ENCODE results near the gene SUDS3. TPM values are rescaled to one million over a fixed set of nuclear protein-coding genes. Genes with fewer than 3 reads are reported as not detected.

SUDS3 gene, protein sequence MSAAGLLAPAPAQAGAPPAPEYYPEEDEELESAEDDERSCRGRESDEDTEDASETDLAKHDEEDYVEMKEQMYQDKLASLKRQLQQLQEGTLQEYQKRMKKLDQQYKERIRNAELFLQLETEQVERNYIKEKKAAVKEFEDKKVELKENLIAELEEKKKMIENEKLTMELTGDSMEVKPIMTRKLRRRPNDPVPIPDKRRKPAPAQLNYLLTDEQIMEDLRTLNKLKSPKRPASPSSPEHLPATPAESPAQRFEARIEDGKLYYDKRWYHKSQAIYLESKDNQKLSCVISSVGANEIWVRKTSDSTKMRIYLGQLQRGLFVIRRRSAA
- 19.1 and 27.2 TPM in 2 replicates for total RNA-seq

DNA sequence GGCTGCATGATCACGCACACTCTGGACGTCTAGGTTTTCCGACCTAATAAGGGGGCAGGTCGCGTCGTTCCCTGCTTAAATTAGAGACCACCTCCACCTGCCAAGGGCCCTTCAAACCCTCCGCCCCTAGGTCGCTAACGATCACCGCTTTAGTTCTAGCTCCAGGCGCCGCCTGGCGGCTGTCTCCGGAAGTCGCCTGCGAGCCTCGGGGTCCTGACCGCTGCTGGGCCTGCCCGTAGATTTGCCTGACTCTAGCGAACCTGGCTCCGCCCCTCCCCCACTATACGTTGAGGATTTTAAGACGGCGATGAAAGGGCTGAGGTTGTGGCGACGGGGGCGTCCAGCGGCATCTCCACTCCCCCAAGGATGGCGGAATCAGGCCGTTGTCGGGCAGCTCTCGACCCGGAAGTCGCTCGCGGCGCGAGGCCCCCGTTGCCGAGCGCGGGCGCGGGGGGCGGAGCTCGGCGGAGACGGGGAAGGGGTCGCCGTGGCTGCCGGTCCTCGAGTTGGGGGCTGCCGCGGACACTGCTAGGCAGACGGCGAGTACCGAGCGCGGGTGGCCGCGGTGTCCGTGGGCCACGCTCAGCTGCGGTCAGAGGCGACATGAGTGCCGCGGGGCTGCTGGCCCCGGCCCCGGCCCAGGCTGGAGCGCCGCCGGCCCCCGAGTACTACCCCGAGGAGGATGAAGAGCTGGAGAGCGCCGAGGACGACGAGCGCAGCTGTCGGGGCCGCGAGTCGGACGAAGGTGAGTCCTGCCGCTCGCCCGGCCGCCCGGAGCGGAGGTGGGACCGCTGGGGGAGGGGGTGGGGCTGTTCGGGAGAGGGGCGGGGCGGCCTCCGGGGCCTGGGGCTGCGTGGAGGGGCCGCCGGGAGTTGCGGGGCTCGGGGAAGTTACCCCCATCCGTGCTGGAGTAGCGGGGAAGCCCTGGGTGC, at the start of gene SUDS3:
TSS of gene SUDS3 (plus strand) at position 467 of the 932 bp plus-strand sequence. CDS start at position 604, 137 bp downstream.

DNA sequence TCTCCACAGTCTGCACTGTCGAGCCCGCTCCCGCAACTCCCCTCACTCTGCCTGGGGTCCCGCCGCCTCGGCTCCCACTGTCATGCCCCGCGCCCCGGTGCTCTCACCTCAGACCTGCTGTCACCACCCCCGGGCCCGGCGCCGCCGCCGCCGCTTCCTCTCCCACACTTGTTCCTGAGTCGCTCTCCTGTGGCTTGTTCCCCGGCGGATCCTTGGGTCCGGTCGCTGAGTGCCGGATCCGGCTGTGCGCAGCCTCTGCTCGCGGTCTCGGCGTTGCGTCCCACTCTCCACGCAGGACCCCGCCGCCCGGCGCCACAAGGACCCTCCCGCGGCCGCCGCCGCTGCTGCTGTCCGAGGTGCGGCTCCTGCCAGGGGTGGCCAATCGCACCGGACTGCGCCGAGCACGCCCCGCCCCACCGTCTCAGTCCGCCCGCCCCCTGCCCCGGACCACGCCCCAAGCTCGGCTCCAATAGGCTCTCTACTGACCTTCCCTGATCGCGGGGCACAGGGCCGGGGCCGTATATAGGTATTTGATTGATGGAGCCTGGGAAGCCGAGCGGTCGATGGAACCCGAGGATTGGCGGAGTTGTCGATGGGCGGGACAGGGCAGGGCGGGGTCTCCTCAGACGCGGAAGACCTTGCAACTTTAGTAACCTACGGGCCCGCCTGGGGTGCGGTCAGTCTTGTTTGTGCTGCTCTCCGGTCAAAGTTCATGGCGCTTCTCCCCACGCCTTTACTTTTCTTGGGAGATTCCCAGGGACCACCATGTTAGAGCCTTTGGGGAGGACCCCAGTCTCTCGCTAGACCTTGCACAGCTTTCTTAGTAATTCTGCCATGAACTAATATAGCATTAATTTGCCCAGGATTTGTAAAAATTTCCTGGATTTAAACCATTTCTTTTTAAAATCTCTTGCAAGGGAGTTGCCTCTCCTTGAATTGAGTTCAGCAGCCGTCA, 3.5 kb upstream of the SUDS3 start, which contains the start of gene TAOK3:
TSS of gene TAOK3 (minus strand) at position 367 of the 955 bp plus-strand sequence. CDS start 117,340 bp downstream, outside the sequence.

Other genes with a start within 250 kb of the SUDS3 start
- 121 and 132 TPM in 2 replicates for gene PEBP1, start 240.4 kb upstream of the SUDS3 start, total RNA-seq
- gene TAOK3, start 3.6 kb upstream of the SUDS3 start, total RNA-seq: 31.2 and 46.1 TPM in 2 replicates

All from subcutaneous preadipocyte (primary cell).